Jurkat, Clone E6-1 (cell line): ENCODE data around the gene TMEM53.
A peak's percentile ranks its signal among the peaks of the same experiment; 100 is the strongest.

Experiments used
- DNase-seq: peaks from one replicate; pipeline ENCODE4 v3.0.0-alpha.2; 2011; ENCODE audit warnings: low read depth, low spot score
- H3K4me3 ChIP-seq: 2 replicates; pipeline ENCODE4 v1.5.1; 2011; ENCODE audit warnings: mild to moderate bottlenecking, low read length, control low read depth, moderate library complexity

Gene TMEM53

GRCh38 chr1:44653107-44653964 lies 20.9 kb downstream of the TMEM53 start:
- no peak for DNase-seq
- H3K4me3 ChIP-seq: no peak overlapping the region

- peak; percentile 42 for DNase-seq
- H3K4me3 ChIP-seq: no peak overlapping the region
Measured at GRCh38 chr1:44652445-44653106, 21.7 kb downstream of the TMEM53 start.

GRCh38 chr1:44651069-44651468 lies 23.2 kb downstream of the TMEM53 start:
- no peak overlapping the region for H3K4me3 ChIP-seq
- no peak for DNase-seq

GRCh38 chr1:44650159-44650831 lies 24.0 kb downstream of the TMEM53 start:
- DNase-seq: no peak

GRCh38 chr1:44649788-44650158 lies 24.5 kb downstream of the TMEM53 start:
- DNase-seq: no peak
- H3K4me3 ChIP-seq: no peak overlapping the region

More at GRCh38 chr1:44650159-44650831, 24.0 kb downstream of the TMEM53 start:
- H3K4me3 ChIP-seq: no peak overlapping the region

GRCh38 chr1:44648529-44649250 lies 25.6 kb downstream of the TMEM53 start:
- no peak overlapping the region for H3K4me3 ChIP-seq
- no peak for DNase-seq

- H3K4me3 ChIP-seq: no peak overlapping the region
- DNase-seq: no peak
Measured at GRCh38 chr1:44647896-44648295, 26.4 kb downstream of the TMEM53 start.

GRCh38 chr1:44646261-44647110 lies 27.8 kb downstream of the TMEM53 start:
- H3K4me3 ChIP-seq: no peak overlapping the region
- no peak for DNase-seq

- no peak overlapping the region for H3K4me3 ChIP-seq
- DNase-seq: no peak
Measured at GRCh38 chr1:44645476-44646244, 28.6 kb downstream of the TMEM53 start.

GRCh38 chr1:44644806-44645205 lies 29.5 kb downstream of the TMEM53 start:
- no peak overlapping the region for H3K4me3 ChIP-seq
- DNase-seq: no peak

- no peak for DNase-seq
- no peak overlapping the region for H3K4me3 ChIP-seq
Measured at GRCh38 chr1:44643721-44644334, 30.5 kb downstream of the TMEM53 start.

GRCh38 chr1:44642925-44643324 lies 31.4 kb downstream of the TMEM53 start:
- DNase-seq: no peak

GRCh38 chr1:44642255-44642654 lies 32.0 kb downstream of the TMEM53 start:
- H3K4me3 ChIP-seq: no peak overlapping the region
- no peak for DNase-seq

More at GRCh38 chr1:44642925-44643324, 31.4 kb downstream of the TMEM53 start:
- no peak overlapping the region for H3K4me3 ChIP-seq

- no peak for DNase-seq
- no peak overlapping the region for H3K4me3 ChIP-seq
Measured at GRCh38 chr1:44641126-44642102, 32.9 kb downstream of the TMEM53 start.

- no peak overlapping the region for H3K4me3 ChIP-seq
- no peak for DNase-seq
Measured at GRCh38 chr1:44640200-44640853, 34.0 kb downstream of the TMEM53 start.
